Panc1 (cell line): Measurements from ENCODE around the gene PARD3. TPM values are rescaled to one million over a fixed set of nuclear protein-coding genes. Genes with fewer than 3 reads are reported as not detected.

Source experiments
- ATAC-seq: fragments of 200-7000 bp; cut with Tn5 transposase; 2 replicates; pipeline ENCODE4 v1.9.1; 2020; ENCODE audit warnings: mild to moderate bottlenecking, moderate library complexity
- BruUV-seq: library from RNA; stranded (reverse); fragments of 400-500 nt; replicated peaks from 2 replicates; lab custom pipeline; 2021; lab: Mats Ljungman, UMichigan
- CTCF ChIA-PET: fragments of 300-600 bp; sonication (Branson Sonifier 250); formaldehyde crosslinking; loops from one replicate; lab custom pipeline; 2022; ENCODE audit warnings: antibody characterized with exemption; lab: Charles Lee
- POLR2A ChIA-PET: fragments of 300-600 bp; sonication (Branson Sonifier 250); formaldehyde crosslinking; loops from one replicate; lab custom pipeline; 2022; ENCODE audit warnings: antibody characterized with exemption; lab: Charles Lee
- DNase-seq: peaks from one replicate; pipeline ENCODE4 v3.0.0-alpha.2; 2010; ENCODE audit warnings: low read depth, low spot score
- H3K27ac ChIP-seq: 2 replicates; pipeline ENCODE4 v1.5.1; 2011; ENCODE audit warnings: mild to moderate bottlenecking, low read length, inconsistent platforms
- H3K27me3 ChIP-seq: fragments of 200-500 bp; sonication (Bioruptor generic); 2 replicates; pipeline ENCODE4 v1.6.0; 2014; ENCODE audit warnings: low read length, inconsistent platforms; ENCODE audit not compliant: control insufficient read depth, insufficient read depth
- H3K36me3 ChIP-seq: fragments of 200-500 bp; sonication (Bioruptor generic); 2 replicates; pipeline ENCODE4 v1.5.1; 2014; ENCODE audit warnings: inconsistent platforms, mild to moderate bottlenecking, low read length, moderate library complexity; ENCODE audit not compliant: control insufficient read depth, insufficient read depth
- H3K4me1 ChIP-seq: 2 replicates; pipeline ENCODE4 v1.5.1; 2011; ENCODE audit warnings: inconsistent platforms, mild to moderate bottlenecking, low read length, moderate library complexity; ENCODE audit not compliant: control insufficient read depth, insufficient read depth
- H3K4me3 ChIP-seq, 2 experiments: 2 replicates each; pipeline ENCODE4 v1.5.1; 2011 to 2012; ENCODE audit warnings: low read depth in 2 of 2, low read length in 2 of 2, mild to moderate bottlenecking in 2 of 2, inconsistent platforms in 1 of 2, moderate library complexity in 1 of 2
- H3K9me3 ChIP-seq: fragments of 200-500 bp; sonication (Bioruptor generic); 2 replicates; pipeline ENCODE4 v1.5.1; 2014; ENCODE audit warnings: low read depth, mild to moderate bottlenecking, inconsistent platforms, low read length, moderate library complexity; ENCODE audit not compliant: control insufficient read depth, insufficient read depth
- POLR2AphosphoS5 ChIP-seq: IDR thresholded peaks from 2 replicates; pipeline ENCODE4 v1.6.1; 2012; ENCODE audit warnings: mild to moderate bottlenecking, low read depth, low read length, moderate library complexity
- SIN3A ChIP-seq: IDR thresholded peaks from 2 replicates; pipeline ENCODE4 v1.6.1; 2012; ENCODE audit warnings: low read depth, mild to moderate bottlenecking, low read length, moderate library complexity, borderline replicate concordance; ENCODE audit not compliant: insufficient read depth
- TCF7L2 ChIP-seq: IDR thresholded peaks from 2 replicates; pipeline ENCODE4 v1.6.1; 2011; ENCODE audit warnings: mild to moderate bottlenecking, low read depth, low read length, inconsistent platforms
- in situ Hi-C: cut with HindIII; loops from 2 replicates; pipeline ENCODE4 v1.10.0; 2016; ENCODE audit warnings: low sequenced_read_pairs, low pct_unique_long_range_greater_than_20kb
- intact Hi-C: fragments of 100-400 bp; cut with micrococcal nuclease; formaldehyde crosslinking; loops from one replicate; pipeline ENCODE4 v1.10.0; 2022; ENCODE audit not compliant: unreplicated experiment
- total RNA-seq: library from RNA; stranded (reverse); gene quantifications from one replicate; pipeline ENCODE4 v1.2.1, GENCODE V29; 2021; ENCODE audit not compliant: unreplicated experiment
- TF ChIP-seq, protein P1 (sequence below), 2 experiments: IDR thresholded peaks; 2 replicates each; pipeline ENCODE4 v1.6.1; 2011 to 2012; ENCODE audit warnings: low read depth in 2 of 2, control low read depth in 1 of 2, low read length in 1 of 2, mild to moderate bottlenecking in 1 of 2, moderate library complexity in 1 of 2; ENCODE audit not compliant: insufficient read depth in 1 of 2
- TF ChIP-seq, protein P2 (sequence below): fragments of 450-650 bp; IDR thresholded peaks from 2 replicates; pipeline ENCODE4 v1.5.1; 2017; ENCODE audit warnings: mild to moderate bottlenecking

The PARD3 gene
- total RNA-seq, 1 experiment from 2014 or later = 29.8 TPM

DNA sequence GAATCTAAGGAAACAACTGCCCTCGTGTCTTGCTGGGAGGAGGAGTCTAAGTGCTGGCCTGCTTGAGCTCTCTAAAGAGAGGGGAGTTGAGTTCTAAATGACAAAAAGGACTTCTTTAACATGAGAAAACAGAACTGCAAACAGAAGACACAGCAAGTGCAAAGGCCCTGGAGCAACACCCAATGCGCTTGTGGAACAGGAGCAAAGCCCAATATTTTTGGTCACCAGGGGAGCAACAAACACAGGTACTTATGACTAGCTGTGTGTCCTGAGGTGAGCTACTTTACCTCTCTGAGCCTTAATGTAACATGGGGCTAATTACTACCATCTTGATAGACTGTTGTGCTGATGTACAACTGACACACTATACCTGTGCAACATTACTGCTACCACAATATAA lies 634.3 kb downstream of the PARD3 start:
- ChIA-PET CTCF (no interaction called here), POLR2A (no interaction called here)
- no peak for DNase-seq
- no peak overlapping the region for H3K27ac ChIP-seq
- in situ Hi-C loops = no loop called here
- ATAC-seq = no peak
- H3K9me3 ChIP-seq = no peaks in the 10 kb centered on the region
- intact Hi-C loops = no loop called here
- TF ChIP-seq SIN3A = no peak
- no peak for TF ChIP-seq TCF7L2
- peaks cover 9% of the 10 kb centered on the region; the same call in 1 of the 2 replicates for H3K4me1 ChIP-seq
- no peaks in the 10 kb centered on the region for H3K27me3 ChIP-seq
- H3K36me3 ChIP-seq = no peaks in the 10 kb centered on the region
- H3K4me3 ChIP-seq = no peak overlapping the region
- BruUV-seq = no TSS peak

DNA sequence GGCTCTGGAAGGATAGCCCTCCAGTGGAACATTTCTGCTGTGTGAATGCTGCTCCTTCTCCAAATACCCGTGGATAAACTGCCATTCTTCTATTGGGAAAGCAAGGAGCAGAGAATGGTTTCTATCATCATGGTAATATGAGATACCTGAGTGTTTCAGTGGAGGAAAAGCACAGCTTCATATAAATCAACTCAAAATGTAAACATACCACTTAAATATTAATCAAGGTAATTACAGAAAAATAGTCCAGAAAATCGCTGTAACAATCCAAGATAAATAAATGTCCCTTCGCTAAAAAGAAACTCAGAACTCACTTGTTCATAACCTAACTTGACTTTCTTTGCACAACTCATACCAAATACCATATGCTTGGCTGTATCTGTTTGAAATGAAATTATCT lies 635.8 kb downstream of the PARD3 start:
- BruUV-seq = no TSS peak
- no peak for TF ChIP-seq SIN3A
- TF ChIP-seq, protein P1, sequence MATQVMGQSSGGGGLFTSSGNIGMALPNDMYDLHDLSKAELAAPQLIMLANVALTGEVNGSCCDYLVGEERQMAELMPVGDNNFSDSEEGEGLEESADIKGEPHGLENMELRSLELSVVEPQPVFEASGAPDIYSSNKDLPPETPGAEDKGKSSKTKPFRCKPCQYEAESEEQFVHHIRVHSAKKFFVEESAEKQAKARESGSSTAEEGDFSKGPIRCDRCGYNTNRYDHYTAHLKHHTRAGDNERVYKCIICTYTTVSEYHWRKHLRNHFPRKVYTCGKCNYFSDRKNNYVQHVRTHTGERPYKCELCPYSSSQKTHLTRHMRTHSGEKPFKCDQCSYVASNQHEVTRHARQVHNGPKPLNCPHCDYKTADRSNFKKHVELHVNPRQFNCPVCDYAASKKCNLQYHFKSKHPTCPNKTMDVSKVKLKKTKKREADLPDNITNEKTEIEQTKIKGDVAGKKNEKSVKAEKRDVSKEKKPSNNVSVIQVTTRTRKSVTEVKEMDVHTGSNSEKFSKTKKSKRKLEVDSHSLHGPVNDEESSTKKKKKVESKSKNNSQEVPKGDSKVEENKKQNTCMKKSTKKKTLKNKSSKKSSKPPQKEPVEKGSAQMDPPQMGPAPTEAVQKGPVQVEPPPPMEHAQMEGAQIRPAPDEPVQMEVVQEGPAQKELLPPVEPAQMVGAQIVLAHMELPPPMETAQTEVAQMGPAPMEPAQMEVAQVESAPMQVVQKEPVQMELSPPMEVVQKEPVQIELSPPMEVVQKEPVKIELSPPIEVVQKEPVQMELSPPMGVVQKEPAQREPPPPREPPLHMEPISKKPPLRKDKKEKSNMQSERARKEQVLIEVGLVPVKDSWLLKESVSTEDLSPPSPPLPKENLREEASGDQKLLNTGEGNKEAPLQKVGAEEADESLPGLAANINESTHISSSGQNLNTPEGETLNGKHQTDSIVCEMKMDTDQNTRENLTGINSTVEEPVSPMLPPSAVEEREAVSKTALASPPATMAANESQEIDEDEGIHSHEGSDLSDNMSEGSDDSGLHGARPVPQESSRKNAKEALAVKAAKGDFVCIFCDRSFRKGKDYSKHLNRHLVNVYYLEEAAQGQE (IDR thresholded peaks at IDR 0.05; ENCODE audit: insufficient read depth in 1 of 2, low read depth in 2 of 2, low read length in 1 of 2) = no peak

DNA sequence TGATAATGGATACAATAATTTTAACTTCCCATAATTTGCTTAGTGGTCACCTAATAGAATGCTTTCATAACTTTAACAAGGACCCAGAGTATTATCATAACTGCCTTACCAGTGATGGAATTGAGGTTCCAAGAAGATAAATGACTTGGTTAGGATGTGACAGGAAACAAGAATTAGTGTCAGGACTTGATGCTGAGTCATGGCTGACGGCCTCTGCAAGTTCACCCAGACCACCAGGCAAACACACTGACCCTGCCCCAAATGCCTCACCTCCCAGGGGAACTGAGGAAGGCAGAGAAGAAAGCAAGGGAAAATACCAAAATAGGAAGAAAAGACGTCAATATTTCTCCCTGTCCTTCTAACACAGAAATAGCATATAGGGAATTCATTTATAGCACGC lies 636.3 kb downstream of the PARD3 start:
- Histone ChIP-seq H3K36me3 (no peaks in the 10 kb centered on the region), H3K4me1 (no peaks in the 10 kb centered on the region), H3K4me3 (no peak overlapping the region), H3K9me3 (no peaks in the 10 kb centered on the region), H3K27ac (no peak overlapping the region), H3K27me3 (no peaks in the 10 kb centered on the region)
- no TSS peak for BruUV-seq
- CTCF ChIA-PET = no interaction called here
- in situ Hi-C loops (no loop called here), intact Hi-C loops (no loop called here)
- TF ChIP-seq SIN3A (no peak), TCF7L2 (no peak), POLR2AphosphoS5 (no peak)
- TF ChIP-seq, protein P1 (IDR thresholded peaks at IDR 0.05; ENCODE audit: insufficient read depth in 1 of 2, low read depth in 2 of 2, low read length in 1 of 2) = no peak
- TF ChIP-seq, protein P2, sequence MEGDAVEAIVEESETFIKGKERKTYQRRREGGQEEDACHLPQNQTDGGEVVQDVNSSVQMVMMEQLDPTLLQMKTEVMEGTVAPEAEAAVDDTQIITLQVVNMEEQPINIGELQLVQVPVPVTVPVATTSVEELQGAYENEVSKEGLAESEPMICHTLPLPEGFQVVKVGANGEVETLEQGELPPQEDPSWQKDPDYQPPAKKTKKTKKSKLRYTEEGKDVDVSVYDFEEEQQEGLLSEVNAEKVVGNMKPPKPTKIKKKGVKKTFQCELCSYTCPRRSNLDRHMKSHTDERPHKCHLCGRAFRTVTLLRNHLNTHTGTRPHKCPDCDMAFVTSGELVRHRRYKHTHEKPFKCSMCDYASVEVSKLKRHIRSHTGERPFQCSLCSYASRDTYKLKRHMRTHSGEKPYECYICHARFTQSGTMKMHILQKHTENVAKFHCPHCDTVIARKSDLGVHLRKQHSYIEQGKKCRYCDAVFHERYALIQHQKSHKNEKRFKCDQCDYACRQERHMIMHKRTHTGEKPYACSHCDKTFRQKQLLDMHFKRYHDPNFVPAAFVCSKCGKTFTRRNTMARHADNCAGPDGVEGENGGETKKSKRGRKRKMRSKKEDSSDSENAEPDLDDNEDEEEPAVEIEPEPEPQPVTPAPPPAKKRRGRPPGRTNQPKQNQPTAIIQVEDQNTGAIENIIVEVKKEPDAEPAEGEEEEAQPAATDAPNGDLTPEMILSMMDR = no peak
- no peak for DNase-seq
- ATAC-seq = no peak
- POLR2A ChIA-PET = no interaction called here

More for the DNA sequence above, 635.8 kb downstream of the PARD3 start:
- intact Hi-C loops (no loop called here), in situ Hi-C loops (no loop called here)
- DNase-seq (no peak), ATAC-seq (no peak)
- CTCF ChIA-PET = no interaction called here
- Histone ChIP-seq H3K4me3 (no peak overlapping the region), H3K27ac (no peak overlapping the region), H3K36me3 (no peaks in the 10 kb centered on the region), H3K4me1 (peaks cover under 1% of the 10 kb centered on the region; the same call in 1 of the 2 replicates), H3K9me3 (no peaks in the 10 kb centered on the region), H3K27me3 (no peaks in the 10 kb centered on the region)
- POLR2A ChIA-PET = no interaction called here
